Subcutaneous adipose tissue (tissue), 4 donors: ENCODE results near the gene IL1R1. TPM values are rescaled to one million over a fixed set of nuclear protein-coding genes. Genes with fewer than 3 reads are reported as not detected.

Experiments used
- total RNA-seq, 4 donors: library from RNA; depleted of rRNA; stranded (reverse); fragments of >200 nt; gene quantifications; one replicate each; pipeline ENCODE4 v1.1.0, GENCODE V29; 2016
- TF ChIP-seq, protein P1 (sequence below): fragments of 450-650 bp; IDR thresholded peaks from one replicate; pipeline ENCODE4 v1.5.1; 2016; ENCODE audit warnings: low read depth, mild to moderate bottlenecking, control low read depth, antibody characterized with exemption, moderate library complexity

The IL1R1 gene
- total RNA-seq, 4 donors from 2014 or later: 159 to 381 (median 193) TPM

DNA sequence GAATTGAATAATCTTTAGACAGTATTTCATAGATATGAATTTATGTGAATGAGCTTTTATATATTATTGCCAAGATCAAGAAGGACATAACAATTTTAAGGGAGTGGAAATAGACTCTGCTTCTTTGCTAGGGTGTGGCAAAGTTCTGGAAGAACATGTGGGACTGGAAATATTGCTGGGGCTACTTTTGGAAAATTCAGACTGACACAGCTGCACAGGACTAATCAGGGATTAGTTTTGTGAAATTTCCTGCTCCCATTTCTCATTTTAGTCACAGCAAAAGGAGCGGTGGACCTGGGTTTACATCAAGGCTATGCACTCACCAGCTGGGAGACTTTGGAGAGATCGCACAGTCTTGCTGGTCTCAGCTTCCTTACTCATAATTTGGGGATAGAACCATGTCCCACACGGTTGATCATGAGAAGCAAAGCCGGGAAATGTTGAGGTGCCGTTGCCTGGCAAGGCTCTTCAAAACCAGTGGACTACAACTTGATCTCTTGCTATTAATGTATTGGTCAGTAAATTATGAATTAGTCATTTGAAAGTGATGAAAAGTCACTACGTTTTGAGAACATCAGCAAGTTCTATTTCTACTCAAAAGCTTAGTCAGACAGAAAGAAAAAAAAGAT is 86.7 kb downstream of the IL1R1 start:
- TF ChIP-seq, protein P1, sequence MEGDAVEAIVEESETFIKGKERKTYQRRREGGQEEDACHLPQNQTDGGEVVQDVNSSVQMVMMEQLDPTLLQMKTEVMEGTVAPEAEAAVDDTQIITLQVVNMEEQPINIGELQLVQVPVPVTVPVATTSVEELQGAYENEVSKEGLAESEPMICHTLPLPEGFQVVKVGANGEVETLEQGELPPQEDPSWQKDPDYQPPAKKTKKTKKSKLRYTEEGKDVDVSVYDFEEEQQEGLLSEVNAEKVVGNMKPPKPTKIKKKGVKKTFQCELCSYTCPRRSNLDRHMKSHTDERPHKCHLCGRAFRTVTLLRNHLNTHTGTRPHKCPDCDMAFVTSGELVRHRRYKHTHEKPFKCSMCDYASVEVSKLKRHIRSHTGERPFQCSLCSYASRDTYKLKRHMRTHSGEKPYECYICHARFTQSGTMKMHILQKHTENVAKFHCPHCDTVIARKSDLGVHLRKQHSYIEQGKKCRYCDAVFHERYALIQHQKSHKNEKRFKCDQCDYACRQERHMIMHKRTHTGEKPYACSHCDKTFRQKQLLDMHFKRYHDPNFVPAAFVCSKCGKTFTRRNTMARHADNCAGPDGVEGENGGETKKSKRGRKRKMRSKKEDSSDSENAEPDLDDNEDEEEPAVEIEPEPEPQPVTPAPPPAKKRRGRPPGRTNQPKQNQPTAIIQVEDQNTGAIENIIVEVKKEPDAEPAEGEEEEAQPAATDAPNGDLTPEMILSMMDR: no peak

Other genes starting within 250 kb of the IL1R1 start
- gene IL1R2, start 150.8 kb upstream of the IL1R1 start, total RNA-seq: 10 to 100 TPM in 2 of 4 donors, 1 to 10 TPM in 2; 8.3 to 27.1 (median 17.2) TPM
- under 1 TPM in 2 of 4 donors, not detected in 2; 0.17 to 0.44 TPM for gene IL1RL2, start 44.3 kb downstream of the IL1R1 start, total RNA-seq
- gene IL1RL1, start 168.8 kb downstream of the IL1R1 start, total RNA-seq: 10 to 100 TPM; 15.8 to 25.1 (median 17.2) TPM
- 10 to 100 TPM; 12.6 to 24.9 (median 21.2) TPM for gene IL18R1, start 213.1 kb downstream of the IL1R1 start, total RNA-seq